MM.1S (cell line): ENCODE results near the gene DCX.

Experiments used
- DNase-seq: peaks from one replicate; pipeline ENCODE4 v3.0.0-alpha.2; 2015
- H2AFZ ChIP-seq: fragments of 300-600 bp; sonication (generic); 2 replicates; pipeline ENCODE4 v1.6.0; 2016; ENCODE audit warnings: antibody characterized with exemption, low read length
- H3F3A ChIP-seq: fragments of 300-600 bp; sonication (generic); 2 replicates; pipeline ENCODE4 v1.6.1; 2016; ENCODE audit warnings: mild to moderate bottlenecking, antibody characterized with exemption, low read length, moderate library complexity, mixed read lengths; ENCODE audit not compliant: insufficient read depth
- H3K27ac ChIP-seq: fragments of 300-600 bp; sonication (generic); 2 replicates; pipeline ENCODE4 v1.5.1; 2016; ENCODE audit warnings: mild to moderate bottlenecking, low read length
- H3K27me3 ChIP-seq: fragments of 300-600 bp; sonication (generic); replicated peaks from 2 replicates; pipeline ENCODE4 v1.6.0; 2016; ENCODE audit warnings: low read length; ENCODE audit not compliant: insufficient read depth
- H3K36me3 ChIP-seq: fragments of 300-600 bp; sonication (generic); replicated peaks from 2 replicates; pipeline ENCODE4 v1.6.1; 2016; ENCODE audit warnings: mild to moderate bottlenecking, low read length, mixed read lengths; ENCODE audit not compliant: insufficient read depth
- H3K4me1 ChIP-seq: fragments of 300-600 bp; sonication (generic); 2 replicates; pipeline ENCODE4 v1.6.1; 2016; ENCODE audit warnings: low read length, mixed read lengths
- H3K4me2 ChIP-seq: fragments of 300-600 bp; sonication (generic); 2 replicates; pipeline ENCODE4 v1.6.0; 2016; ENCODE audit warnings: low read depth, low read length
- H3K4me3 ChIP-seq: fragments of 300-600 bp; sonication (generic); 2 replicates; pipeline ENCODE4 v1.5.1; 2016; ENCODE audit warnings: low read length, mixed read lengths
- H3K79me2 ChIP-seq: fragments of 300-600 bp; sonication (generic); 2 replicates; pipeline ENCODE4 v1.6.1; 2016; ENCODE audit warnings: mixed run types, low read length, mixed read lengths
- H3K9ac ChIP-seq: fragments of 300-600 bp; sonication (generic); 2 replicates; pipeline ENCODE4 v1.6.1; 2016; ENCODE audit warnings: low read length, mixed read lengths
- H3K9me2 ChIP-seq: fragments of 300-600 bp; sonication (generic); replicated peaks from 2 replicates; pipeline ENCODE4 v1.6.1; 2016; ENCODE audit warnings: mild to moderate bottlenecking, low read length, mixed read lengths; ENCODE audit not compliant: insufficient read depth
- H3K9me3 ChIP-seq: fragments of 300-600 bp; sonication (generic); replicated peaks from 2 replicates; pipeline ENCODE4 v1.6.1; 2016; ENCODE audit warnings: mild to moderate bottlenecking, low read length, mixed read lengths; ENCODE audit not compliant: insufficient read depth
- H4K20me1 ChIP-seq: fragments of 300-600 bp; sonication (generic); 2 replicates; pipeline ENCODE4 v1.6.1; 2016; ENCODE audit warnings: mild to moderate bottlenecking, low read length, moderate library complexity, mixed read lengths; ENCODE audit not compliant: insufficient read depth
- CTCF ChIP-seq: fragments of 300-600 bp; sonication (generic); IDR thresholded peaks from 2 replicates; pipeline ENCODE4 v1.5.1; 2016; ENCODE audit warnings: antibody characterized with exemption, low read length, mixed read lengths
- EZH2 ChIP-seq: fragments of 300-600 bp; sonication (generic); optimal IDR thresholded peaks from 2 replicates; pipeline ENCODE3; 2017; ENCODE audit warnings: low read depth, mild to moderate bottlenecking, antibody characterized with exemption, low read length, mixed read lengths
- EZH2phosphoT487 ChIP-seq: fragments of 300-600 bp; sonication (generic); IDR thresholded peaks from 2 replicates; pipeline ENCODE4 v1.6.1; 2018; ENCODE audit warnings: antibody characterized with exemption, low read length

The DCX gene

DNA sequence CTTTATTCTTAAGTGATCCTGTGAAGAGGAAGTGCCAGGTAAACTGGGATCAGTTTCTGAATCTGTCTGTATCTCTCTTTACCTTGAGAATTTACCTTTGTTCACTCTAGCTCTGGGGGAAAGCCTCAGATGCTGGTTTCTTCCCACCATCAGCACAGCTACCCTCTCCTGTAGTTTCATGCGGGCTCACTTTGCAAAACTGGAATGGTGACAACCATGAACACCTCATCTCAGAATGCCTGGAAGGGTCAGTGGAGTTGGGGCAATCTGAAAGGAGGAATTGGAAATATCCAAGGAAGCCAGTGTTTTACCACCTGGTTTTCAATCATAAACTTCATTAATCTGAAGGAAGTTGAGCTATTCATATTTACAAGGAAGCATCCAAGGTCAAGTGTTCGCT lies 30.8 kb upstream of the DCX start:
- H3K4me3 ChIP-seq = no peak overlapping the region
- H3F3A ChIP-seq = no peaks in the 10 kb centered on the region
- no peak overlapping the region for H3K9ac ChIP-seq
- no peak for DNase-seq
- no peaks in the 10 kb centered on the region for H3K9me3 ChIP-seq
- no peak overlapping the region for H3K4me2 ChIP-seq
- no peak for TF ChIP-seq EZH2phosphoT487
- no peak for TF ChIP-seq CTCF
- no peak for TF ChIP-seq EZH2
- no peaks in the 10 kb centered on the region for H4K20me1 ChIP-seq
- no peaks in the 10 kb centered on the region for H3K27me3 ChIP-seq
- H2AFZ ChIP-seq = no peak overlapping the region
- no peaks in the 10 kb centered on the region for H3K36me3 ChIP-seq
- no peaks in the 10 kb centered on the region for H3K9me2 ChIP-seq
- no peaks in the 10 kb centered on the region for H3K4me1 ChIP-seq
- H3K27ac ChIP-seq = no peak overlapping the region
- H3K79me2 ChIP-seq = no peaks in the 10 kb centered on the region

GRCh38 chrX:111435469-111435868 lies 23.5 kb upstream of the DCX start:
- Histone ChIP-seq H3K9me2 (no peaks in the 10 kb centered on the region), H3F3A (no peaks in the 10 kb centered on the region), H2AFZ (no peak overlapping the region), H3K9ac (no peak overlapping the region), H3K36me3 (no peaks in the 10 kb centered on the region), H3K4me1 (no peaks in the 10 kb centered on the region), H3K27me3 (no peaks in the 10 kb centered on the region), H3K27ac (no peak overlapping the region), H3K9me3 (no peaks in the 10 kb centered on the region), H3K4me3 (no peak overlapping the region), H4K20me1 (no peaks in the 10 kb centered on the region), H3K4me2 (no peak overlapping the region), H3K79me2 (no peaks in the 10 kb centered on the region)
- TF ChIP-seq EZH2phosphoT487 (no peak), EZH2 (no peak), CTCF (no peak)
- DNase-seq = no peak

DNA sequence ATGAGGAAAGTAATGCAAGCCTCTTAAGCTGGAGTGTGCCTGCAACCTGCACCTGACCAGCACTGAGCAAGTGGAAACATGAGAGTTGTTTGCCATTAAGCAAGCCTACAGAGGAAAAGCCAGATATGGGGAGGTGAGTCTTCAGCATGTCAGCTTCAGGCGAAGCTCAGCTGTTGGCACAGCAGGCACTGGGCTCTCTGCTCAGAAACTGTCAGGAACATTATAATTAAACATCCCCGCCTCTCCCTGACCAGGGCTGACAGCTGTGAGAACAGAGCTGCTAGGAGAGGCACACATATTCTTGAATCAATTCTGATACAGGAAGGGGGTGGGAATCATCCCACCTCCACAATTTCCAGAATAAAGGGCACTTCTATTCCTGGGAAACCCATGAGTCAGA lies 19.0 kb upstream of the DCX start:
- H3K9me3 ChIP-seq = no peaks in the 10 kb centered on the region
- no peaks in the 10 kb centered on the region for H3K4me1 ChIP-seq
- H3K27me3 ChIP-seq = no peaks in the 10 kb centered on the region
- H3K36me3 ChIP-seq = no peaks in the 10 kb centered on the region
- H2AFZ ChIP-seq = no peak overlapping the region
- no peaks in the 10 kb centered on the region for H3K79me2 ChIP-seq
- H3K9ac ChIP-seq = no peak overlapping the region
- H3K9me2 ChIP-seq = no peaks in the 10 kb centered on the region
- no peaks in the 10 kb centered on the region for H3F3A ChIP-seq
- no peak for DNase-seq
- H3K4me2 ChIP-seq = no peak overlapping the region
- H3K27ac ChIP-seq = no peak overlapping the region
- no peak for TF ChIP-seq EZH2
- no peak for TF ChIP-seq EZH2phosphoT487
- no peak for TF ChIP-seq CTCF
- H3K4me3 ChIP-seq = no peak overlapping the region
- no peaks in the 10 kb centered on the region for H4K20me1 ChIP-seq

DNA sequence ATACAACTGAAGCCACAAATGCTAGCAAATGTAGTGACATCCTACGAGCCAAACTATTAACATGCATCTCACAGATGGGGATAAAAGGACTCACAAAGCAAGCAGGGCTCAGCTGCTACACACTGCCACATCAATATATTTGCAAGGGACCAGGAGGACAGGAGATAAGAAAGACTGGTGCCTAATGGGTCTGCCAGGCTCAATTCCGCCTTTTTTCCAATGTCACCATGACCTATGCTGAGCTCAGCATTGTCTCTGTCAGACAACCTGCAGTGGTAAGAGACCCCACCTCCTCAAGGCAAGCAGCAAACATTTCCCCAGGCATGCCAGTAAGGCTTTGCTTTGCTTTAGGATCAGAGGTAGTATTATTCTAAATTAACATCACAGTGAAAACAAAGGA lies 435 bp downstream of the DCX start:
- H3K4me2 ChIP-seq = no peak overlapping the region
- no peaks in the 10 kb centered on the region for H3K79me2 ChIP-seq
- H3K4me3 ChIP-seq = no peak overlapping the region
- H3K36me3 ChIP-seq = no peaks in the 10 kb centered on the region
- TF ChIP-seq CTCF (no peak), EZH2phosphoT487 (no peak), EZH2 (no peak)
- no peak for DNase-seq
- H3F3A ChIP-seq = no peaks in the 10 kb centered on the region
- no peaks in the 10 kb centered on the region for H3K4me1 ChIP-seq
- H3K27ac ChIP-seq = no peak overlapping the region
- no peak overlapping the region for H3K9ac ChIP-seq
- no peak overlapping the region for H2AFZ ChIP-seq
- no peaks in the 10 kb centered on the region for H4K20me1 ChIP-seq
- H3K9me2 ChIP-seq = no peaks in the 10 kb centered on the region
- no peaks in the 10 kb centered on the region for H3K9me3 ChIP-seq
- no peaks in the 10 kb centered on the region for H3K27me3 ChIP-seq
